OCI-LY3 (cell line): ENCODE measurements around the gene PPP1R14B.

ENCODE experiments used
- EZH2phosphoT487 ChIP-seq: fragments of 200-600 bp; shearing (Covaris generic); IDR thresholded peaks from 2 replicates; pipeline ENCODE4 v1.6.1; 2018; ENCODE audit warnings: antibody characterized with exemption, mixed run types, low read depth
- TF ChIP-seq, protein P1 (sequence below): fragments of 200-600, 300-600 bp; sonication (generic); IDR thresholded peaks from 2 replicates; pipeline ENCODE4 v1.5.1; 2014; ENCODE audit warnings: antibody characterized with exemption, low read length, low read depth

DNA sequence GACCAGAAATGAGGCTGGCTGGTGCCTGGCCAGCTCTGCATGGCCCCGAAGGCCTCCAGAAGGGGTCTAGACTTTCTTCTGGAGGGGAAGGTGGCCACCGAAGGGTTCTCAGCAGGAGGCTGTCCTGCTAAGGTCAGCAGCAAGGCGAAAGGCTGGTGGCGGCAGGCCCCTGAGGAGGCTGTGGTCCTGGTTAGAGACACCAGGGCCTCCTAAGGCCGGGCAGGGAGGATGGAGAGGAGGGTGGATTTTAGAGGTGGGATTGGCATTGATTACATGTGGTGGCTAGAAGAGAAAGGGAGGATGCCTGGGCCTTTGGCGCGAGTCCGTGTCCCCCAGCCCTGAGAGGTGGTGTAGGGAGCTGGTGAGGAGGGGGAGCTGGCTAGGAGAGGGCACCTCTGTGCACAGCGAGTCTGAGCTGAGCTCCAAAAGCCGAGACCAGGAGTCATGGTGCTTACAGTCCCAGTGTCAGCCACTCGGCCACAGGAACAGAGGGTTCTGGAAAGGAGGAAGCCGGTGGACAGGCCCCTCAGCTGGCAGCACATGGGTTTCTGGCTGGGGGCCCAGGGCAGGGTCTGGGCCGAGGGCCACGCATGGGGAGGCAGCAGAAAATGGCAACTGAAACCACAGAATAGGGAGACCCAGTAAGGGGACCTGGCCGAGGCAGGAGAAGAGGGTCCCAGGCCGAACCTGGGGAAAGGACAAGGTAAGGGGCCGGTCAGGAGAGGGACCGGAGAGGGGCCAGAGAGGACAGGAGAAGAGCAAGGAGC is 37.8 kb downstream of the PPP1R14B start:
- TF ChIP-seq, protein P1, sequence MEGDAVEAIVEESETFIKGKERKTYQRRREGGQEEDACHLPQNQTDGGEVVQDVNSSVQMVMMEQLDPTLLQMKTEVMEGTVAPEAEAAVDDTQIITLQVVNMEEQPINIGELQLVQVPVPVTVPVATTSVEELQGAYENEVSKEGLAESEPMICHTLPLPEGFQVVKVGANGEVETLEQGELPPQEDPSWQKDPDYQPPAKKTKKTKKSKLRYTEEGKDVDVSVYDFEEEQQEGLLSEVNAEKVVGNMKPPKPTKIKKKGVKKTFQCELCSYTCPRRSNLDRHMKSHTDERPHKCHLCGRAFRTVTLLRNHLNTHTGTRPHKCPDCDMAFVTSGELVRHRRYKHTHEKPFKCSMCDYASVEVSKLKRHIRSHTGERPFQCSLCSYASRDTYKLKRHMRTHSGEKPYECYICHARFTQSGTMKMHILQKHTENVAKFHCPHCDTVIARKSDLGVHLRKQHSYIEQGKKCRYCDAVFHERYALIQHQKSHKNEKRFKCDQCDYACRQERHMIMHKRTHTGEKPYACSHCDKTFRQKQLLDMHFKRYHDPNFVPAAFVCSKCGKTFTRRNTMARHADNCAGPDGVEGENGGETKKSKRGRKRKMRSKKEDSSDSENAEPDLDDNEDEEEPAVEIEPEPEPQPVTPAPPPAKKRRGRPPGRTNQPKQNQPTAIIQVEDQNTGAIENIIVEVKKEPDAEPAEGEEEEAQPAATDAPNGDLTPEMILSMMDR = no peak
- no peak for TF ChIP-seq EZH2phosphoT487
